ENCODE results near the gene KHNYN.
"Not testable (repeated sequence)": the region's sequence is repeated elsewhere in the genome, so short reads cannot be mapped to it uniquely, and the experiment has no call there.

KHNYN gene

GRCh38 chr14:24429395-24430142 lies at the start of gene KHNYN, which contains the start of gene CBLN3:
TSS of gene KHNYN (plus strand) at chr14:24429954. CDS start at chr14:24430731, 777 bp downstream.
TSS of gene CBLN3 (minus strand) at chr14:24429668. CDS start at chr14:24429054, 614 bp downstream.
- no peak for TF ChIP-seq CTCF (IDR thresholded peaks at IDR 0.05; ENCODE audit: borderline replicate concordance, insufficient read depth, low read depth, low read length)
- H3K4me3 ChIP-seq (ENCODE audit: low read depth, low read length): peak within 1 kb of the TSS; percentile 69

- TF ChIP-seq CTCF (IDR thresholded peaks at IDR 0.05; ENCODE audit: borderline replicate concordance, insufficient read depth, low read depth, low read length): no peak
- no peak overlapping the region for H3K4me3 ChIP-seq (ENCODE audit: low read depth, low read length)
Measured at GRCh38 chr14:24381363-24382063, 48.2 kb upstream of the KHNYN start.

GRCh38 chr14:24382064-24382371 lies 47.7 kb upstream of the KHNYN start:
- TF ChIP-seq CTCF (IDR thresholded peaks at IDR 0.05; ENCODE audit: borderline replicate concordance, insufficient read depth, low read depth, low read length): no peak
- H3K4me3 ChIP-seq (ENCODE audit: low read depth, low read length): no peak overlapping the region

GRCh38 chr14:24384169-24384568 lies 45.6 kb upstream of the KHNYN start:
- no peak for TF ChIP-seq CTCF (IDR thresholded peaks at IDR 0.05; ENCODE audit: borderline replicate concordance, insufficient read depth, low read depth, low read length)

GRCh38 chr14:24385524-24385923 lies 44.2 kb upstream of the KHNYN start:
- no peak overlapping the region for H3K4me3 ChIP-seq (ENCODE audit: low read depth, low read length)
- TF ChIP-seq CTCF (IDR thresholded peaks at IDR 0.05; ENCODE audit: borderline replicate concordance, insufficient read depth, low read depth, low read length): no peak

More at GRCh38 chr14:24384169-24384568, 45.6 kb upstream of the KHNYN start:
- no peak overlapping the region for H3K4me3 ChIP-seq (ENCODE audit: low read depth, low read length)

- TF ChIP-seq CTCF (IDR thresholded peaks at IDR 0.05; ENCODE audit: borderline replicate concordance, insufficient read depth, low read depth, low read length): no peak
Measured at GRCh38 chr14:24387009-24387345, 42.8 kb upstream of the KHNYN start.

GRCh38 chr14:24387579-24387978 lies 42.2 kb upstream of the KHNYN start:
- H3K4me3 ChIP-seq (ENCODE audit: low read depth, low read length): not testable (repeated sequence)

More at GRCh38 chr14:24387009-24387345, 42.8 kb upstream of the KHNYN start:
- no peak overlapping the region for H3K4me3 ChIP-seq (ENCODE audit: low read depth, low read length)

All from GM12875 (cell line).